Activated CD4-positive, alpha-beta T cell treated with anti-CD3 and anti-CD28 coated beads for 1 hour (primary cell): Measurements from ENCODE around the gene BRD3OS.
A peak's percentile ranks its signal among the peaks of the same experiment; 100 is the strongest.

Experiments
- DNase-seq: peaks from one replicate; pipeline ENCODE4 v3.0.0-alpha.2; 2020

Gene BRD3OS

GRCh38 chr9:134053941-134054761, 28.9 kb downstream of the BRD3OS start:
- DNase-seq: no peak

- DNase-seq: no peak
Observed at GRCh38 chr9:134054891-134055811, 29.9 kb downstream of the BRD3OS start.

GRCh38 chr9:134055981-134056461, 30.7 kb downstream of the BRD3OS start:
- no peak for DNase-seq

GRCh38 chr9:134056483-134057306, 31.4 kb downstream of the BRD3OS start:
- no peak for DNase-seq

GRCh38 chr9:134057307-134057657, 32.0 kb downstream of the BRD3OS start:
- no peak for DNase-seq

GRCh38 chr9:134057751-134058701, 32.7 kb downstream of the BRD3OS start:
- DNase-seq: no peak

- DNase-seq: no peak
Observed at GRCh38 chr9:134058716-134059115, 33.4 kb downstream of the BRD3OS start.

- no peak for DNase-seq
Observed at GRCh38 chr9:134059188-134059641, 33.9 kb downstream of the BRD3OS start.

- no peak for DNase-seq
Observed at GRCh38 chr9:134059661-134060395, 34.5 kb downstream of the BRD3OS start.

GRCh38 chr9:134060546-134060945, 35.3 kb downstream of the BRD3OS start:
- no peak for DNase-seq

GRCh38 chr9:134061019-134061687, 35.9 kb downstream of the BRD3OS start:
- no peak for DNase-seq

GRCh38 chr9:134061688-134062371, 36.5 kb downstream of the BRD3OS start:
- DNase-seq: no peak

GRCh38 chr9:134062461-134063087, 37.3 kb downstream of the BRD3OS start:
- DNase-seq: no peak

- no peak for DNase-seq
Observed at GRCh38 chr9:134063088-134063570, 37.8 kb downstream of the BRD3OS start.

GRCh38 chr9:134063571-134064450, 38.5 kb downstream of the BRD3OS start:
- DNase-seq: no peak

GRCh38 chr9:134064711-134065110, 39.4 kb downstream of the BRD3OS start:
- no peak for DNase-seq

- DNase-seq: peak; percentile 29
Observed at GRCh38 chr9:134065612-134066419, 40.5 kb downstream of the BRD3OS start.
